ENCODE data around the gene FBRSL1. TPM values are rescaled to one million over a fixed set of nuclear protein-coding genes. Genes with fewer than 3 reads are reported as not detected.

FBRSL1 gene
- total and polyA plus RNA-seq, 2 donors (not counting 1 experiment from before 2014, with no cell fraction given) = 62.6 to 112 TPM

- Mint-ChIP-seq H3K4me3 (no peak overlapping the region), H3K27me3 (no peaks in the 10 kb centered on the region), H3K9me3 (ENCODE audit: insufficient read depth) (no peaks in the 10 kb centered on the region), H3K27ac (no peak overlapping the region), H3K4me1 (peaks cover 2% of the 10 kb centered on the region)
- H4K20me1 ChIP-seq (ENCODE audit: control insufficient read depth, insufficient read depth, low read length, poor library complexity, severe bottlenecking) = peaks cover 78% of the 10 kb centered on the region
- no peak overlapping the region for H3K4me2 ChIP-seq (replicated peaks; ENCODE audit: low read depth, low read length, poor library complexity, severe bottlenecking)
- ChIA-PET POLR2A (no interaction called here), CTCF (interaction anchor here (1.2 to 9.7 kb wide), 2 partner anchors 13 to 113 kb away, joined by 3 to 236 read pairs; no protein-coding TSS in a partner anchor)
- H3K9ac ChIP-seq (ENCODE audit: low read length) = no peak overlapping the region
- intact Hi-C loops (cut with micrococcal nuclease) = no loop called here
- DNase-seq (no peak), ATAC-seq (ENCODE audit: low read depth) (no peak)
- H3K79me2 ChIP-seq (ENCODE audit: control insufficient read depth, insufficient read depth, low read length) = peaks cover 24% of the 10 kb centered on the region
- H3K36me3 ChIP-seq (replicated peaks in 1 of 2; ENCODE audit: control extremely low read depth in 1 of 2, control insufficient read depth in 1 of 2, extremely low read depth in 1 of 2, insufficient read depth in 2 of 2, low read length in 1 of 2) = peaks cover 0 to 3% of the 10 kb centered on the region in 2 experiments
- peaks cover 0 to 1% of the 10 kb centered on the region in 2 donors for H3K4me1 ChIP-seq (ENCODE audit: control insufficient read depth in 2 of 2, insufficient read depth in 2 of 2, low read length in 2 of 2)
- 98% methylated on average over 9 of the region's 11 CpGs for WGBS (ENCODE audit: insufficient coverage)
- no peaks in the 10 kb centered on the region for H3K27me3 ChIP-seq (replicated peaks in 1 of 4; ENCODE audit: control extremely low read depth in 1 of 4, control insufficient read depth in 3 of 4, insufficient read depth in 4 of 4, low read length in 3 of 4)
- TF ChIP-seq CTCF (IDR thresholded peaks at IDR 0.05) (no peak), EZH2 (IDR thresholded peaks at IDR 0.05; ENCODE audit: borderline replicate concordance, insufficient read depth, low read depth, low read length, poor library complexity, severe bottlenecking) (no peak)
- no peak overlapping the region for H2AFZ ChIP-seq (ENCODE audit: insufficient read depth, low read depth, low read length, poor library complexity, severe bottlenecking)
- H3K4me3 ChIP-seq (ENCODE audit: control extremely low read depth in 1 of 5, extremely low read depth in 1 of 5, insufficient read depth in 1 of 5, low read depth in 2 of 5, low read length in 4 of 5) = no peak overlapping the region
- H3K9me3 ChIP-seq (ENCODE audit: control extremely low read depth in 1 of 3, control insufficient read depth in 2 of 3, insufficient read depth in 1 of 3, low read length in 2 of 3) = no peaks in the 10 kb centered on the region
- no peak overlapping the region for H3K27ac ChIP-seq (ENCODE audit: low read length in 2 of 2)
Measured at GRCh38 chr12:132529156-132529839, 39.3 kb downstream of the FBRSL1 start.

- Histone ChIP-seq H4K20me1 (ENCODE audit: control insufficient read depth, insufficient read depth, low read length, poor library complexity, severe bottlenecking) (peaks cover 78% of the 10 kb centered on the region), H3K4me1 (ENCODE audit: control insufficient read depth in 2 of 2, insufficient read depth in 2 of 2, low read length in 2 of 2) (no peaks in the 10 kb centered on the region), H3K27me3 (replicated peaks in 1 of 4; ENCODE audit: control extremely low read depth in 1 of 4, control insufficient read depth in 3 of 4, insufficient read depth in 4 of 4, low read length in 3 of 4) (no peaks in the 10 kb centered on the region), H3K27ac (ENCODE audit: low read length in 2 of 2) (no peak overlapping the region), H2AFZ (ENCODE audit: insufficient read depth, low read depth, low read length, poor library complexity, severe bottlenecking) (no peak overlapping the region), H3K9me3 (ENCODE audit: control extremely low read depth in 1 of 3, control insufficient read depth in 2 of 3, insufficient read depth in 1 of 3, low read length in 2 of 3) (peaks cover 0 to 2% (median 0%) of the 10 kb centered on the region in 3 donors), H3K9ac (ENCODE audit: low read length) (no peak overlapping the region), H3K4me2 (replicated peaks; ENCODE audit: low read depth, low read length, poor library complexity, severe bottlenecking) (no peak overlapping the region), H3K79me2 (ENCODE audit: control insufficient read depth, insufficient read depth, low read length) (peaks cover 18% of the 10 kb centered on the region), H3K4me3 (ENCODE audit: control extremely low read depth in 1 of 5, extremely low read depth in 1 of 5, insufficient read depth in 1 of 5, low read depth in 2 of 5, low read length in 4 of 5) (no peak overlapping the region), H3K36me3 (replicated peaks in 1 of 2; ENCODE audit: control extremely low read depth in 1 of 2, control insufficient read depth in 1 of 2, extremely low read depth in 1 of 2, insufficient read depth in 2 of 2, low read length in 1 of 2) (peaks cover 0 to 3% of the 10 kb centered on the region in 2 experiments)
- H3K9me3 Mint-ChIP-seq (ENCODE audit: insufficient read depth) = no peaks in the 10 kb centered on the region
- DNase-seq (no peak), ATAC-seq (ENCODE audit: low read depth) (no peak)
- no peak overlapping the region for H3K27ac Mint-ChIP-seq
- 98% methylated on average over 7 of the region's 10 CpGs for WGBS (ENCODE audit: insufficient coverage)
- H3K4me1 Mint-ChIP-seq = peaks cover 2% of the 10 kb centered on the region
- ChIA-PET CTCF (interaction anchor here (1.2 to 9.7 kb wide), 2 partner anchors 14 to 113 kb away, joined by 3 to 236 read pairs; no protein-coding TSS in a partner anchor), POLR2A (no interaction called here)
- no peaks in the 10 kb centered on the region for H3K27me3 Mint-ChIP-seq
- H3K4me3 Mint-ChIP-seq = no peak overlapping the region
- intact Hi-C loops (cut with micrococcal nuclease) = no loop called here
- no peak for TF ChIP-seq EZH2 (IDR thresholded peaks at IDR 0.05; ENCODE audit: borderline replicate concordance, insufficient read depth, low read depth, low read length, poor library complexity, severe bottlenecking)
- TF ChIP-seq CTCF (IDR thresholded peaks at IDR 0.05) = no peak
Measured at GRCh38 chr12:132529906-132530305, 40.0 kb downstream of the FBRSL1 start.
